Fibroblast of the conjunctiva (primary cell): ENCODE data around the gene STK11.
A peak's percentile ranks its signal among the peaks of the same experiment; 100 is the strongest.

Source experiments
- DNase-seq: peaks from one replicate; pipeline ENCODE4 v3.0.0-alpha.2; 2010; ENCODE audit warnings: low read depth

STK11 gene

GRCh38 chr19:1262623-1263123, 57.1 kb downstream of the STK11 start:
- no peak for DNase-seq

- no peak for DNase-seq
Observed at GRCh38 chr19:1263188-1263587, 57.6 kb downstream of the STK11 start.

GRCh38 chr19:1264801-1265614, 59.4 kb downstream of the STK11 start:
- DNase-seq: peak; percentile 73

GRCh38 chr19:1265615-1266128, 60.1 kb downstream of the STK11 start:
- no peak for DNase-seq

- DNase-seq: no peak
Observed at GRCh38 chr19:1266129-1266915, 60.7 kb downstream of the STK11 start.

- DNase-seq: no peak
Observed at GRCh38 chr19:1266916-1267476, 61.4 kb downstream of the STK11 start.

GRCh38 chr19:1267477-1268225, 62.1 kb downstream of the STK11 start:
- DNase-seq: no peak

- no peak for DNase-seq
Observed at GRCh38 chr19:1268226-1269064, 62.9 kb downstream of the STK11 start.

GRCh38 chr19:1269065-1269477, 63.5 kb downstream of the STK11 start, which contains the start of gene CIRBP:
CIRBP (plus strand) TSS chr19:1269332; CDS start chr19:1270934, 1,602 bp downstream.
- DNase-seq: peak; percentile 99

GRCh38 chr19:1269478-1270212, 64.1 kb downstream of the STK11 start:
- peak; percentile 81 for DNase-seq

GRCh38 chr19:1270213-1270853, 64.8 kb downstream of the STK11 start:
- DNase-seq: no peak

GRCh38 chr19:1270854-1271527, 65.4 kb downstream of the STK11 start:
- no peak for DNase-seq

GRCh38 chr19:1271528-1272422, 66.2 kb downstream of the STK11 start:
- DNase-seq: no peak

- no peak for DNase-seq
Observed at GRCh38 chr19:1272423-1273262, 67.1 kb downstream of the STK11 start.

- no peak for DNase-seq
Observed at GRCh38 chr19:1273263-1274041, 67.9 kb downstream of the STK11 start.
